CD14-positive monocyte (primary cell): ENCODE results near the gene CCDC182. TPM values are rescaled to one million over a fixed set of nuclear protein-coding genes. Genes with fewer than 3 reads are reported as not detected.
A peak's percentile ranks its signal among the peaks of the same experiment; 100 is the strongest.

Source experiments
- DNase-seq, 3 donors: peaks; one replicate each; pipeline ENCODE4 v3.0.0-alpha.2; 2011 to 2022
- H2AFZ ChIP-seq: 2 replicates; pipeline ENCODE4 v1.6.0; 2012; ENCODE audit warnings: mild to moderate bottlenecking, low read depth, low read length, inconsistent platforms; ENCODE audit not compliant: insufficient read depth, poor library complexity, severe bottlenecking
- H3K27ac ChIP-seq, 2 donors: 1 replicate in 1 of 2; 2 replicates in 1 of 2; pipeline ENCODE4 v1.5.1; 2012 to 2013; ENCODE audit warnings: low read length in 2 of 2, control low read depth in 1 of 2, inconsistent platforms in 1 of 2, low read depth in 1 of 2, mild to moderate bottlenecking in 1 of 2
- H3K27me3 ChIP-seq, 2 donors: one replicate each; pipeline versions ENCODE4 v1.6.0 to v1.6.1; 2011 to 2013; ENCODE audit warnings: low read length in 2 of 2; ENCODE audit not compliant: control insufficient read depth in 2 of 2, insufficient read depth in 2 of 2
- H3K36me3 ChIP-seq, 2 donors: replicated peaks in 1 of 2; 1 replicate in 1 of 2; 2 replicates in 1 of 2; pipeline versions ENCODE4 v1.5.1 to v1.6.1; 2012 to 2013; ENCODE audit warnings: low read length in 2 of 2, control low read depth in 1 of 2, inconsistent platforms in 1 of 2, mild to moderate bottlenecking in 1 of 2; ENCODE audit not compliant: insufficient read depth in 2 of 2, control insufficient read depth in 1 of 2
- H3K4me1 ChIP-seq, 2 donors: 1 replicate in 1 of 2; 2 replicates in 1 of 2; pipeline versions ENCODE4 v1.5.1 to v1.6.1; 2012 to 2013; ENCODE audit warnings: low read length in 2 of 2, control low read depth in 1 of 2, inconsistent platforms in 1 of 2, mild to moderate bottlenecking in 1 of 2, moderate library complexity in 1 of 2; ENCODE audit not compliant: insufficient read depth in 2 of 2, control insufficient read depth in 1 of 2
- H3K4me2 ChIP-seq: replicated peaks from 2 replicates; pipeline ENCODE3; 2012; ENCODE audit warnings: low read length, moderate library complexity, mild to moderate bottlenecking; ENCODE audit not compliant: poor library complexity, severe bottlenecking; ENCODE audit errors: extremely low read depth
- H3K4me3 ChIP-seq, 3 experiments: fragments of 200-600 bp in 1 of 3; sonication (generic) in 1 of 3; replicated peaks in 1 of 3; 1 replicate in 2 of 3; 2 replicates in 1 of 3; pipeline ENCODE4 v1.5.1; 2011 to 2013; ENCODE audit warnings: low read length in 3 of 3, mild to moderate bottlenecking in 3 of 3, control low read depth in 2 of 3, low read depth in 2 of 3, inconsistent platforms in 1 of 3, moderate library complexity in 1 of 3
- H3K79me2 ChIP-seq: 2 replicates; pipeline ENCODE4 v1.6.0; 2012; ENCODE audit warnings: mild to moderate bottlenecking, control low read depth, inconsistent platforms, low read length, moderate library complexity; ENCODE audit not compliant: insufficient read depth
- H3K9ac ChIP-seq: 2 replicates; pipeline ENCODE4 v1.6.0; 2017; ENCODE audit warnings: low read length, mild to moderate bottlenecking; ENCODE audit not compliant: insufficient read depth, poor library complexity, severe bottlenecking
- H3K9me3 ChIP-seq, 2 donors: replicated peaks in 1 of 2; 1 replicate in 1 of 2; 2 replicates in 1 of 2; pipeline versions ENCODE4 v1.5.1 to v1.6.1; 2012 to 2013; ENCODE audit warnings: low read length in 2 of 2, control low read depth in 1 of 2; ENCODE audit not compliant: control insufficient read depth in 1 of 2, insufficient read depth in 1 of 2
- H4K20me1 ChIP-seq: 2 replicates; pipeline ENCODE4 v1.6.0; 2012; ENCODE audit warnings: mild to moderate bottlenecking, low read length, control low read depth, moderate library complexity; ENCODE audit not compliant: insufficient read depth
- H3K27ac Mint-ChIP-seq, 7 donors: one replicate each; pipeline ENCODE4 v1.8.0; 2020; ENCODE audit warnings: mild to moderate bottlenecking in 7 of 7, mixed read lengths in 7 of 7, moderate library complexity in 6 of 7, inconsistent platforms in 2 of 7
- H3K27me3 Mint-ChIP-seq, 3 donors: one replicate each; pipeline ENCODE4 v1.8.0; 2021 to 2022; ENCODE audit warnings: low read depth in 3 of 3, mild to moderate bottlenecking in 3 of 3, mixed read lengths in 3 of 3, moderate library complexity in 3 of 3, inconsistent platforms in 1 of 3
- H3K36me3 Mint-ChIP-seq, 2 donors: one replicate each; pipeline ENCODE4 v1.8.0; 2020; ENCODE audit warnings: mixed read lengths in 2 of 2, inconsistent platforms in 1 of 2, mild to moderate bottlenecking in 1 of 2
- H3K4me1 Mint-ChIP-seq: one replicate; pipeline ENCODE4 v1.8.0; 2020; ENCODE audit warnings: mild to moderate bottlenecking, mixed read lengths
- H3K4me3 Mint-ChIP-seq, 2 donors: one replicate each; pipeline ENCODE4 v1.8.0; 2020; ENCODE audit warnings: mild to moderate bottlenecking in 2 of 2, mixed read lengths in 2 of 2, moderate library complexity in 1 of 2
- H3K9me3 Mint-ChIP-seq, 7 donors: one replicate each; pipeline ENCODE4 v1.8.0; 2020 to 2022; ENCODE audit warnings: mixed read lengths in 7 of 7, mild to moderate bottlenecking in 6 of 7, moderate library complexity in 6 of 7, inconsistent platforms in 2 of 7
- WGBS: methylation state at CpG from one replicate; pipeline ENCODE4 v1.1.5; 2013; ENCODE audit warnings: missing lambda C conversion rate; ENCODE audit not compliant: insufficient coverage; 5-methylcytosine and 5-hydroxymethylcytosine counted together
- intact Hi-C, 2 donors: fragments of 100-400 bp; cut with micrococcal nuclease; formaldehyde crosslinking; loops; one replicate each; pipeline versions ENCODE4 v1.15.0 to v1.15.1; 2023
- polyA plus RNA-seq, 3 donors: library from polyadenylated mRNA; depleted of rRNA in 1 of 3; unstranded in 2 of 3; stranded (reverse) in 1 of 3; fragments of 300-500 nt in 2 of 3; fragments of >200 nt in 1 of 3; fragmentation: Illumina TruSeq in 2 of 3; gene quantifications; 1 replicate in 2 of 3; 2 replicates in 1 of 3; pipeline ENCODE4 v1.2.3, GENCODE V29; 2012 to 2021
- small RNA-seq: library from RNA; depleted of rRNA; stranded (forward); fragments of <200 nt; gene quantifications from one replicate; pipeline ENCODE3, GENCODE V24; 2012; ENCODE audit warnings: low read depth; ENCODE audit not compliant: insufficient read length
- TF ChIP-seq, protein P1 (sequence below): fragments of 200-600 bp; IDR thresholded peaks from one replicate; pipeline ENCODE4 v1.8.0; 2022; ENCODE audit warnings: antibody characterized with exemption, mild to moderate bottlenecking

Gene CCDC182
- polyA plus RNA-seq, 3 donors = not detected

DNA sequence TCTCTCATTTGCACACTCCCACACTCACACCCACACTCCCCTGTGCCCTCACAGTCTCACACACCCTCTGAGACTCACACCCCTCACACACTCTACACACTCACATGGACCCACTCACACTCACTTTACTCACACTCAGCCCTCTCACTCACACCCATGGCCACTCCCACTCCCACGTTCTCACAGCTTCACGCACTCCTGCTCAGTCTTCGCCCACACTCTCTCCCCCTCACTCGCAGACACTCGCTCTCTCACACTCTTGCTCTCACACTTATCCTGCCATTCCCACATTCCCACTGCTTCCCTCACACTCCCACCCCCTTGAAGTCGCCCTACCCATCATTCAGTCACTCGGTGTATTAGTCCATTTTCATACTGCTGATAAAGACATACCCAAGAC lies 47.9 kb downstream of the CCDC182 start:
- 99% methylated on average over 5 of the region's 7 CpGs for WGBS
- H3K36me3 ChIP-seq = no peaks in the 10 kb centered on the region

DNA sequence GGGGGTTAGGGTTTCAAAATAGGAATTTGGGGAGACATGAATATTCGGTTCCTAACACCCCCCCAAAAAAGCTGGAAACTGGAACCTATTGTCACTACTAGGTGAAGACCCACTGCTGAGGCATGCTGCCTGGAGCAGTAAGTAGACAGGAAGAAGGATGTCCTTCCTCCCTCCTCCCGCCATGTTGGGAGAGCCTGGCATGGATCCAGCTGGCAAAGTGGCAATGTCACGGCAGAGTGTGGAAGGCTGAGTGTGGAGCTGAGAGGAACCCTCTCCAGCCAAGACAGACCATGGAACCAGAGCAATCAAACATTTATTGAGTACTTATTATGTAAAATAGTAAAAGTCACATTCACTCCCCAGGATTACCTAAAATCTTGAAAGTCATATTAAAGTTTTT lies 49.0 kb downstream of the CCDC182 start:
- no peaks in the 10 kb centered on the region for H4K20me1 ChIP-seq
- H3K4me3 ChIP-seq = no peak overlapping the region
- H3K4me1 Mint-ChIP-seq = no peaks in the 10 kb centered on the region
- H3K4me1 ChIP-seq = peaks cover 0 to 8% of the 10 kb centered on the region in 2 donors
- no peaks in the 10 kb centered on the region for H3K79me2 ChIP-seq
- TF ChIP-seq, protein P1, sequence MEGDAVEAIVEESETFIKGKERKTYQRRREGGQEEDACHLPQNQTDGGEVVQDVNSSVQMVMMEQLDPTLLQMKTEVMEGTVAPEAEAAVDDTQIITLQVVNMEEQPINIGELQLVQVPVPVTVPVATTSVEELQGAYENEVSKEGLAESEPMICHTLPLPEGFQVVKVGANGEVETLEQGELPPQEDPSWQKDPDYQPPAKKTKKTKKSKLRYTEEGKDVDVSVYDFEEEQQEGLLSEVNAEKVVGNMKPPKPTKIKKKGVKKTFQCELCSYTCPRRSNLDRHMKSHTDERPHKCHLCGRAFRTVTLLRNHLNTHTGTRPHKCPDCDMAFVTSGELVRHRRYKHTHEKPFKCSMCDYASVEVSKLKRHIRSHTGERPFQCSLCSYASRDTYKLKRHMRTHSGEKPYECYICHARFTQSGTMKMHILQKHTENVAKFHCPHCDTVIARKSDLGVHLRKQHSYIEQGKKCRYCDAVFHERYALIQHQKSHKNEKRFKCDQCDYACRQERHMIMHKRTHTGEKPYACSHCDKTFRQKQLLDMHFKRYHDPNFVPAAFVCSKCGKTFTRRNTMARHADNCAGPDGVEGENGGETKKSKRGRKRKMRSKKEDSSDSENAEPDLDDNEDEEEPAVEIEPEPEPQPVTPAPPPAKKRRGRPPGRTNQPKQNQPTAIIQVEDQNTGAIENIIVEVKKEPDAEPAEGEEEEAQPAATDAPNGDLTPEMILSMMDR = no peak
- no peak overlapping the region for H3K4me3 Mint-ChIP-seq
- no peaks in the 10 kb centered on the region for H3K27me3 ChIP-seq
- no peak overlapping the region for H3K9ac ChIP-seq
- H3K36me3 ChIP-seq = no peaks in the 10 kb centered on the region
- no peak for DNase-seq
- no peak overlapping the region for H3K27ac ChIP-seq
- peaks cover 7 to 16% (median 13%) of the 10 kb centered on the region in 7 donors for H3K9me3 Mint-ChIP-seq
- no peak overlapping the region for H2AFZ ChIP-seq
- intact Hi-C loops = no loop called here
- peaks cover 0 to 15% of the 10 kb centered on the region in 2 donors for H3K9me3 ChIP-seq
- H3K36me3 Mint-ChIP-seq = no peaks in the 10 kb centered on the region
- H3K4me2 ChIP-seq = no peak overlapping the region
- no CpG with 5 or more reads among the region's 3 CpGs for WGBS
- H3K27me3 Mint-ChIP-seq = peaks cover 2 to 5% (median 4%) of the 10 kb centered on the region in 3 donors
- H3K27ac Mint-ChIP-seq = peak overlapping the region in 1 of 7 donors; percentile 30

More for the DNA sequence above, 47.9 kb downstream of the CCDC182 start:
- Histone ChIP-seq H3K9me3 (peaks cover 0 to 15% of the 10 kb centered on the region in 2 donors), H4K20me1 (no peaks in the 10 kb centered on the region), H3K4me1 (peaks cover 0 to 8% of the 10 kb centered on the region in 2 donors), H3K4me2 (no peak overlapping the region), H3K27me3 (no peaks in the 10 kb centered on the region), H3K27ac (no peak overlapping the region), H2AFZ (no peak overlapping the region), H3K4me3 (no peak overlapping the region), H3K9ac (no peak overlapping the region), H3K79me2 (no peaks in the 10 kb centered on the region)
- intact Hi-C loops = no loop called here
- Mint-ChIP-seq H3K27me3 (peaks cover 2 to 5% (median 4%) of the 10 kb centered on the region in 3 donors), H3K36me3 (no peaks in the 10 kb centered on the region), H3K4me1 (no peaks in the 10 kb centered on the region), H3K27ac (no peak overlapping the region), H3K4me3 (no peak overlapping the region), H3K9me3 (peaks cover 7 to 16% (median 12%) of the 10 kb centered on the region in 7 donors)
- TF ChIP-seq, protein P1 = no peak
- no peak for DNase-seq

Small RNAs within 50 kb of the gene (small RNA-seq; reads per million reads assigned to genes)
- not detected for gene RN7SKP94

Other genes starting within 250 kb of the CCDC182 start
- gene MRPS23, start 104.7 kb upstream of the CCDC182 start, polyA plus RNA-seq = 10 to 100 TPM; 14.5 to 40.6 (median 32.7) TPM
- gene CUEDC1, start 210.1 kb upstream of the CCDC182 start, polyA plus RNA-seq = 10 to 100 TPM in 1 of 3 donors, 1 to 10 TPM in 2; 4.2 to 31.0 (median 4.3) TPM
- gene VEZF1, start 243.0 kb upstream of the CCDC182 start, polyA plus RNA-seq = 10 to 100 TPM; 28.3 to 40.1 (median 29.0) TPM